DMS153 (cell line): ENCODE data around the gene PIN1.
"Not testable (repeated sequence)": the region's sequence is repeated elsewhere in the genome, so short reads cannot be mapped to it uniquely, and the experiment has no call there.

ENCODE experiments used
- DNase-seq: peaks from one replicate; lab custom pipeline; 2025; lab: John Stamatoyannopoulos, UW

Gene PIN1

GRCh38 chr19:9818734-9819595 is 16.2 kb upstream of the PIN1 start, which contains the start of gene FBXL12:
FBXL12 (minus strand) TSS chr19:9819079; CDS start chr19:9818813, 266 bp downstream.
- peak; percentile 99 for DNase-seq

GRCh38 chr19:9819596-9819909 is 15.6 kb upstream of the PIN1 start:
- no peak for DNase-seq

- DNase-seq, result not testable (repeated sequence)
Observed at GRCh38 chr19:9820034-9820433, 15.1 kb upstream of the PIN1 start.

GRCh38 chr19:9823816-9824215 is 11.3 kb upstream of the PIN1 start:
- no peak for DNase-seq

- peak; percentile 76 for DNase-seq
Observed at GRCh38 chr19:9827289-9828238, 7.6 kb upstream of the PIN1 start, which contains the start of gene UBL5. UBL5 (plus strand) TSS chr19:9827918; CDS start chr19:9828338, 420 bp downstream.

- DNase-seq, result no peak
Observed at GRCh38 chr19:9828551-9829063, 6.5 kb upstream of the PIN1 start.

GRCh38 chr19:9834307-9834725 is 802 bp upstream of the PIN1 start:
- DNase-seq, result no peak

GRCh38 chr19:9835507-9835949 is 410 bp downstream of the PIN1 start:
- DNase-seq, result no peak

- no peak for DNase-seq
Observed at GRCh38 chr19:9836021-9836420, 903 bp downstream of the PIN1 start.

GRCh38 chr19:9838324-9838723 is 3.2 kb downstream of the PIN1 start:
- no peak for DNase-seq

- DNase-seq, result no peak
Observed at GRCh38 chr19:9839415-9839814, 4.3 kb downstream of the PIN1 start.

- DNase-seq, result no peak
Observed at GRCh38 chr19:9842834-9843625, 7.9 kb downstream of the PIN1 start.

GRCh38 chr19:9843626-9844273 is 8.6 kb downstream of the PIN1 start:
- DNase-seq, result not testable (repeated sequence)

- no peak for DNase-seq
Observed at GRCh38 chr19:9847087-9847671, 12.1 kb downstream of the PIN1 start.

- no peak for DNase-seq
Observed at GRCh38 chr19:9848060-9848459, 12.9 kb downstream of the PIN1 start.

- no peak for DNase-seq
Observed at GRCh38 chr19:9848762-9849161, 13.6 kb downstream of the PIN1 start.

- no peak for DNase-seq
Observed at GRCh38 chr19:9849791-9850190, 14.7 kb downstream of the PIN1 start.

- peak; percentile 75 for DNase-seq
Observed at GRCh38 chr19:9850235-9850959, 15.3 kb downstream of the PIN1 start.

GRCh38 chr19:9854282-9854846 is 19.2 kb downstream of the PIN1 start:
- no peak for DNase-seq

GRCh38 chr19:9856609-9857008 is 21.5 kb downstream of the PIN1 start:
- DNase-seq, result no peak
